ENCODE data around the gene TDRD5. TPM values are rescaled to one million over a fixed set of nuclear protein-coding genes. Genes with fewer than 3 reads are reported as not detected.

Gene TDRD5
- total RNA-seq, 2 donors from 2014 or later, result not detected

DNA sequence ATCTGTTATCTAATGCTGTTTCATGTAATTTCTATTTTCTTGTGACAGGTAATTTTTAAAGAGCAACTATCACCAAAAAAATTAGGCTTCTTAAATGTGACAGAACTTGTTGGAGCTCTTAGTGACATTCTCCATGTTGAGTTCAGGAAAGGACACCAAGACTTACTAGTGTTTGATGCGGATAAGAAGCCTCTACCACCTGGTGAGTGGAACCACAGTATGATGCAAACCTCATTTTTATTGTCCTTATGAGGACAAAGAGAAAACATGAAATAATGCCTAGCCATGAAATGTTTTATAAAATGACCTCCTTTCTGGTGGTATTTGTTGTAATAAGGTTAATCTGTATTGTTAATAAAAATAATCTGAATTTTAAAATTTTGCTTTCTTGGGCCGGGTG, 39.1 kb downstream of the TDRD5 start:
- WGBS, 2 donors, result 79 to 80% methylated on average over 2 of the region's 2 CpGs
- TF ChIP-seq, protein P1, sequence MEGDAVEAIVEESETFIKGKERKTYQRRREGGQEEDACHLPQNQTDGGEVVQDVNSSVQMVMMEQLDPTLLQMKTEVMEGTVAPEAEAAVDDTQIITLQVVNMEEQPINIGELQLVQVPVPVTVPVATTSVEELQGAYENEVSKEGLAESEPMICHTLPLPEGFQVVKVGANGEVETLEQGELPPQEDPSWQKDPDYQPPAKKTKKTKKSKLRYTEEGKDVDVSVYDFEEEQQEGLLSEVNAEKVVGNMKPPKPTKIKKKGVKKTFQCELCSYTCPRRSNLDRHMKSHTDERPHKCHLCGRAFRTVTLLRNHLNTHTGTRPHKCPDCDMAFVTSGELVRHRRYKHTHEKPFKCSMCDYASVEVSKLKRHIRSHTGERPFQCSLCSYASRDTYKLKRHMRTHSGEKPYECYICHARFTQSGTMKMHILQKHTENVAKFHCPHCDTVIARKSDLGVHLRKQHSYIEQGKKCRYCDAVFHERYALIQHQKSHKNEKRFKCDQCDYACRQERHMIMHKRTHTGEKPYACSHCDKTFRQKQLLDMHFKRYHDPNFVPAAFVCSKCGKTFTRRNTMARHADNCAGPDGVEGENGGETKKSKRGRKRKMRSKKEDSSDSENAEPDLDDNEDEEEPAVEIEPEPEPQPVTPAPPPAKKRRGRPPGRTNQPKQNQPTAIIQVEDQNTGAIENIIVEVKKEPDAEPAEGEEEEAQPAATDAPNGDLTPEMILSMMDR (IDR thresholded peaks at IDR 0.05), result no peak
- TF ChIP-seq POLR2A (IDR thresholded peaks at IDR 0.05), result no peak
- Histone ChIP-seq H3K27me3 (no peaks in the 10 kb centered on the region), H3K36me3 (replicated peaks in 1 of 2; ENCODE audit: insufficient read depth in 1 of 2, low read depth in 2 of 2) (no peaks in the 10 kb centered on the region), H3K27ac (no peak overlapping the region), H3K4me1 (no peaks in the 10 kb centered on the region), H3K4me3 (no peak overlapping the region), H3K9me3 (no peaks in the 10 kb centered on the region)
- intact Hi-C loops (cut with DNase I), result no loop called here
- ATAC-seq (no peak), DNase-seq (no peak)

DNA sequence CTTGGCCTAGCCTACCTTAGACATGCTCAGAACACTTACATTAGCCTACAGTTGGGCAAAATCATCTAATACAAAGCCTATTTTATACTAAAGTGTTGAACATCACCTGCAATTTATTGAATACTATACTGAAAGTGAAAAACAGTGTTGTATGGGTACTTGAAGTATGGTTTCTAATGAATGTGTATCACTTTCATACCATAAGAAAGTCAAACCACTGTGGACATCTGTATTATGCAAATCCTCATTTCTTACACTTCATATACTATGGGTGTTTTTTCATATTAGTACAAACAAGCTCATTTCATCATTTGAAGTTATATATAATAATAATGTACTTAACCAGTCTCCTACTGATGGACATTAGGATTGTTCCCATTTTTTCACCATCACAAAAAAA, 41.2 kb downstream of the TDRD5 start:
- Histone ChIP-seq H3K36me3 (replicated peaks in 1 of 2; ENCODE audit: insufficient read depth in 1 of 2, low read depth in 2 of 2) (no peaks in the 10 kb centered on the region), H3K27me3 (no peaks in the 10 kb centered on the region), H3K9me3 (no peaks in the 10 kb centered on the region), H3K4me3 (no peak overlapping the region), H3K27ac (no peak overlapping the region), H3K4me1 (no peaks in the 10 kb centered on the region)
- ATAC-seq (no peak), DNase-seq (no peak)
- TF ChIP-seq, protein P1 (IDR thresholded peaks at IDR 0.05), result no peak
- TF ChIP-seq POLR2A (IDR thresholded peaks at IDR 0.05), result no peak
- intact Hi-C loops (cut with DNase I), result no loop called here

DNA sequence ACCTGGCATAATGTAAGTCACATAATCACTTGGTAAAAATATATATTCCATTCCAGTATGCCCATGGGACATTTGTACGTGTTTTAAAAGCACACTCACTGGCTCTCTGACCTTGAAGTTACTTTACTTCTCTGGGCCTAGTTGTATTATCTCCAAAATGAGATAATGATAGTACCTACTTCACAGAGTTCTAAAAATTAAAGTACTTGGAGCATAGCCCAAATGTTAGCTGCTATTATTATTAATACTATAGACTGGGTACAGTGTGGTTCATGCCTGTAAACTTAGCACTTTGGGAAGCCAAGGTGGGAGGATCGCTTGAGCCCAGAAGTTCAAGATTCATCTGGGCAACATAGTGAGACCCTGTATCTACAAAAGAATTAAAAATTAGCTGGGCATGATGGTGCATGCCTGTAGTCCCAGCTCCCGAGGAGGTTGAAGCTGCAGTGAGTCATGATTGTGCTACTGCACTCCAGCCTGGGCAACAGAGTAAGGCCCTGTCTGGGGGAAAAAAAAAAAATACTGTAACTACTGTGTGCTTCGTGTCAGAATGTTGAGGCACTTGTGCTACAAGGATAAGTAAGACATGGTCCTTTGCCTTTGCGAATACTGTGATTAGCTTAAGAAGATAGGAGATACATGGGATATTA, 45.7 kb downstream of the TDRD5 start:
- WGBS, 2 donors, result 62 to 74% methylated on average over 5 of the region's 5 CpGs
- Histone ChIP-seq H3K9me3 (no peaks in the 10 kb centered on the region), H3K27ac (no peak overlapping the region), H3K4me3 (no peak overlapping the region), H3K36me3 (replicated peaks in 1 of 2; ENCODE audit: insufficient read depth in 1 of 2, low read depth in 2 of 2) (no peaks in the 10 kb centered on the region), H3K4me1 (no peaks in the 10 kb centered on the region), H3K27me3 (no peaks in the 10 kb centered on the region)
- no peak for DNase-seq
- intact Hi-C loops (cut with DNase I), result no loop called here
- ATAC-seq, result no peak
- TF ChIP-seq POLR2A (IDR thresholded peaks at IDR 0.05), result no peak
- TF ChIP-seq, protein P1 (IDR thresholded peaks at IDR 0.05), result no peak

DNA sequence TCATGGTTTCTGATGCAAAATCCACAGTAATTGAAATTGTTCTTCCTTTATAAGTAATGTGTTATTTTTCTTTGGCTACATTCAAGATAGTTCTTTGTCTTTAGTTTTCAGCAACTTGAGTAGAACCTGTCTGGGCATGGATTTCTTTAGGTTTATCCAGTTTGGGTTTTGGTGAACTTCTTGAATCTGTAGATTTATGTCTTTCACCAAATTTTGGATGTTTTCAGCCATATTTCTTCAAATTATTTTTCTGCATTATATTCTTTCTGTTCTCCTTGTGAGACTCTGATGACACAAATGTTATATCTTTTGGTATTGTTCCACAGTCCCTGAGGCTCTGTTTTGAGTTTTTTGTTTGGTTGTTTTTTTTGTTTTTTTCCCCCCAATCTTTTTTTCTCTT, 69.4 kb downstream of the TDRD5 start:
- H3K27me3 ChIP-seq, result no peaks in the 10 kb centered on the region
- H3K27ac ChIP-seq, result no peak overlapping the region
- intact Hi-C loops (cut with DNase I), result no loop called here
- no peaks in the 10 kb centered on the region for H3K36me3 ChIP-seq (replicated peaks in 1 of 2; ENCODE audit: insufficient read depth in 1 of 2, low read depth in 2 of 2)
- H3K4me1 ChIP-seq, result no peaks in the 10 kb centered on the region
- ATAC-seq, result no peak
- TF ChIP-seq, protein P1 (IDR thresholded peaks at IDR 0.05), result no peak
- no peak for TF ChIP-seq POLR2A (IDR thresholded peaks at IDR 0.05)
- no peak overlapping the region for H3K4me3 ChIP-seq
- H3K9me3 ChIP-seq, result no peaks in the 10 kb centered on the region
- DNase-seq, result no peak

DNA sequence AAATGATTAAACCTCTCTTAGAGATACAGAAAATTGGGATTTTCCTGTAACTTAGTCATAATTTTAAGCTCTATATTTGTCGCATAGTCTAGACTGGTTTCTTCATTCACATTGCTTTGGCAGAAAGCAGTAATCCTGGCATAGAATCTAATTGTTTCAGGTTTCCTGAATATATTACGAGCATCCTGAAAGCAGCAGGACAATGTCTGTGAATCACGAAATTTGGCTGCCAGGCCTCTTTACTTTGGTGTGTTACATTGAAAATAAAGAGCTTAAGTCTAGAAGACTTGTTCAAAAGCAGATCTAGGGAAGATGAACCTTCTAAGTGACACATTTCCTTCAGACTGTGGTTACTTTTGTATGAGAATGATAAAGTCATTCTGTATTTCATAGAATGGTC, 72.2 kb downstream of the TDRD5 start:
- no peaks in the 10 kb centered on the region for H3K9me3 ChIP-seq
- DNase-seq (no peak), ATAC-seq (no peak)
- intact Hi-C loops (cut with DNase I), result no loop called here
- H3K4me3 ChIP-seq, result no peak overlapping the region
- TF ChIP-seq POLR2A (IDR thresholded peaks at IDR 0.05), result no peak
- TF ChIP-seq, protein P1 (IDR thresholded peaks at IDR 0.05), result no peak
- H3K36me3 ChIP-seq (replicated peaks in 1 of 2; ENCODE audit: insufficient read depth in 1 of 2, low read depth in 2 of 2), result no peaks in the 10 kb centered on the region
- H3K27ac ChIP-seq, result no peak overlapping the region
- no peaks in the 10 kb centered on the region for H3K4me1 ChIP-seq
- WGBS, 2 donors, result 66 to 69% methylated on average over 3 of the region's 3 CpGs
- no peaks in the 10 kb centered on the region for H3K27me3 ChIP-seq

Data from body of pancreas (tissue), 4 donors.